Mesodermal cell (in vitro differentiated cells): ENCODE data around the gene CABYR.

Experiments used
- H3K27ac ChIP-seq: 2 replicates; pipeline ENCODE4 v1.7.0; 2013; ENCODE audit warnings: mild to moderate bottlenecking, low read depth, low read length, moderate library complexity; ENCODE audit not compliant: severe bottlenecking
- H3K36me3 ChIP-seq: 2 replicates; pipeline ENCODE4 v1.7.1; 2013; ENCODE audit warnings: mild to moderate bottlenecking, low read length, moderate library complexity; ENCODE audit not compliant: control insufficient read depth, insufficient read depth
- H3K4me1 ChIP-seq: one replicate; pipeline ENCODE4 v1.7.1; 2013; ENCODE audit warnings: mild to moderate bottlenecking, low read length; ENCODE audit not compliant: insufficient read depth, control insufficient read depth, poor library complexity, severe bottlenecking
- H3K4me3 ChIP-seq: 2 replicates; pipeline ENCODE4 v1.7.0; 2013; ENCODE audit warnings: low read length, control low read depth, mild to moderate bottlenecking; ENCODE audit not compliant: insufficient read depth, poor library complexity, severe bottlenecking; ENCODE audit errors: extremely low read depth
- H3K9me3 ChIP-seq: 2 replicates; pipeline ENCODE4 v1.7.1; 2013; ENCODE audit warnings: mild to moderate bottlenecking, low read length, moderate library complexity; ENCODE audit not compliant: control insufficient read depth
- WGBS, 2 experiments: methylation state at CpG; one replicate each; pipeline ENCODE4 v1.1.5; 2013; ENCODE audit warnings: missing lambda C conversion rate in 2 of 2; ENCODE audit not compliant: insufficient coverage in 2 of 2; 5-methylcytosine and 5-hydroxymethylcytosine counted together

The CABYR gene

DNA sequence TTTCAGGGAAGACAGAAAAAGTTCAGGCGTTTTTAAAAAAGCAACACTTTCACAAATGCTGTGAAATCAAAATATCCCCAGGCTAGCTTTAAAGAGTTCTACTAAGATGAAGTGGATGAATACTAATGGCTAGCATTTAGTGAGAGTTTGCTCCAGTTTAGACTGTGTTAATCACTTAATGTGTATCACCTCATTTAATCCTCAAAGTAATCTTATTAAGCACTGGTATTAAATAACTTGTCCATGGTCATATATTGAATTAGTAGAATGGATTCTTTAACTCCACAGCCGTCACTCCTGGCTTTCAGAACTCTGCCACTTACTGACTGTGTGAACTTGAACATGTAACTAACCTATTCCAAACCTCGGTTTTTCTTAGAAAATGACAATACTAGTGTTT lies 66.0 kb downstream of the CABYR start:
- Histone ChIP-seq H3K27ac (no peak overlapping the region), H3K36me3 (no peaks in the 10 kb centered on the region), H3K4me1 (peaks cover 10% of the 10 kb centered on the region), H3K9me3 (no peaks in the 10 kb centered on the region), H3K4me3 (no peak overlapping the region)
- 92% methylated on average over 2 of the region's 3 CpGs; no CpG with 5 or more reads in 1 of the 2 experiments for WGBS, 2 experiments

DNA sequence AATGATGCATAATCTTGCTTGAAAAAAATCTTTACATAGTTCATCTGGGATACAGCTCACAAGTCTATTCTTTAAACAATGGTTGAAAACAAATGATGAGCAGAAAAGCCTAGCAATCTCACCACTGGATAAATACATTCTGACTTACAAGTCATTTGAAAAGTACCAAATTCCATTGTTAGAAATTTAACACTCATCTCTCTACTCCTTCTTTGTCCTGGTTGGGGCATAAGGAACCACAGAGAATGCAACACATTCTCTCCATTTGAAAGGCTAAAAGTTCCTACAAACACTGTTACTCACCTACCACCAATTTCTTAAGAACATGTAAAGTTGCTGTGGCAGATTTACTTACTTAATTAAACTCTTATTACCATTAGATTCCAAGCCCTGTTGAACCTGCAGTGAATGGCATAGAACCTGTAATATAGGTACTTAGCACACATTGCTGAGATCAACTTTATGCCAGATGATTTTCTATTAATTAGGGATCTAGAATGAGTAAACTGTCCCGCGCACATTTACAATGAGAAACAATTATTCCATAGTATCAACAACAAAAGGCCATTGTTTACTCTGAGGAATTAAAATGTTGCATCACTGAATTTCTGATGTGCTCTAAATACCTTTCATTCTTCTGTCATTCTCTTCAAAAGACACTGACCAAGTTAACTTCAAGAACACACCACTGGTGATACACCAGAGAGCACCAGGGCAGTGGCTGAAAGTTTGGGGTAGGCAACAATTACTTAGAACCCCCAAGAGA lies 69.6 kb downstream of the CABYR start:
- WGBS, 2 experiments = no CpG with 5 or more reads among the region's 2 CpGs
- Histone ChIP-seq H3K9me3 (no peaks in the 10 kb centered on the region), H3K4me3 (no peak overlapping the region), H3K4me1 (peaks cover 14% of the 10 kb centered on the region), H3K36me3 (no peaks in the 10 kb centered on the region), H3K27ac (no peak overlapping the region)

GRCh38 chr18:24209558-24209957 lies 70.7 kb downstream of the CABYR start:
- Histone ChIP-seq H3K36me3 (no peaks in the 10 kb centered on the region), H3K9me3 (no peaks in the 10 kb centered on the region), H3K4me1 (peaks cover 16% of the 10 kb centered on the region), H3K27ac (peak overlapping the region; percentile 26), H3K4me3 (no peak overlapping the region)
- WGBS, 2 experiments = 73 to 76% methylated on average over 4 to 6 of the region's 6 CpGs
